Endothelial cell of umbilical vein (primary cell): ENCODE data around the gene PRDM16. TPM values are rescaled to one million over a fixed set of nuclear protein-coding genes. Genes with fewer than 3 reads are reported as not detected.

Source experiments
- BruUV-seq: library from RNA; stranded (reverse); fragments of 400-500 nt; replicated peaks from 2 replicates; lab custom pipeline; 2021; lab: Mats Ljungman, UMichigan
- CTCF ChIA-PET: fragments of 300-600, 350-600 bp; sonication (Branson Sonifier 250); formaldehyde crosslinking; loops from one replicate; lab custom pipeline; 2021; ENCODE audit warnings: antibody characterized with exemption, inconsistent platforms; lab: Charles Lee
- POLR2A ChIA-PET: fragments of 300-600, 350-600 bp; sonication (Branson Sonifier 250); formaldehyde crosslinking; loops from one replicate; lab custom pipeline; 2021; ENCODE audit warnings: antibody characterized with exemption, inconsistent platforms; lab: Charles Lee
- DNase-seq: peaks from one replicate; pipeline ENCODE4 v3.0.0-alpha.2; 2011; ENCODE audit warnings: low read depth, low spot score
- FAIRE-seq: peaks from 2 replicates; lab custom pipeline; 2011; peaks lifted over from hg19 to GRCh38; lab: Jason Lieb, UNC
- H2AFZ ChIP-seq: 2 replicates; pipeline ENCODE4 v1.6.0; 2012; ENCODE audit warnings: low read depth, low read length, control low read depth, inconsistent platforms
- H3K27ac ChIP-seq: 2 replicates; pipeline ENCODE4 v1.5.1; 2011; ENCODE audit warnings: low read depth, mild to moderate bottlenecking, control low read depth, low read length, moderate library complexity; ENCODE audit not compliant: insufficient read depth
- H3K27me3 ChIP-seq, 2 experiments: 2 replicates each; pipeline versions ENCODE4 v1.6.0 to v1.6.1; 2011; ENCODE audit warnings: low read length in 2 of 2, mixed read lengths in 1 of 2; ENCODE audit not compliant: control insufficient read depth in 2 of 2, insufficient read depth in 2 of 2
- H3K36me3 ChIP-seq, 2 experiments: 2 replicates in 1 of 2; 3 replicates in 1 of 2; pipeline ENCODE4 v1.5.1; 2011; ENCODE audit warnings: low read length in 2 of 2, mild to moderate bottlenecking in 1 of 2, moderate library complexity in 1 of 2; ENCODE audit not compliant: control insufficient read depth in 2 of 2, insufficient read depth in 2 of 2; ENCODE audit errors: extremely low read depth in 1 of 2
- H3K4me1 ChIP-seq: 3 replicates; pipeline ENCODE4 v1.5.1; 2011; ENCODE audit warnings: mild to moderate bottlenecking, low read length; ENCODE audit not compliant: control insufficient read depth, insufficient read depth; ENCODE audit errors: extremely low read depth
- H3K4me2 ChIP-seq: 2 replicates; pipeline ENCODE4 v1.6.1; 2011; ENCODE audit warnings: low read length, control low read depth, mixed read lengths; ENCODE audit not compliant: insufficient read depth
- H3K4me3 ChIP-seq, 3 experiments: fragments of 200-600 bp in 1 of 3; sonication (generic), shearing (Covaris generic) in 1 of 3; replicated peaks in 1 of 3; 2 replicates each; pipeline ENCODE4 v1.5.1; 2011 to 2016; ENCODE audit warnings: control low read depth in 3 of 3, low read length in 3 of 3, mild to moderate bottlenecking in 2 of 3, inconsistent platforms in 1 of 3, low read depth in 1 of 3, moderate library complexity in 1 of 3; ENCODE audit not compliant: insufficient read depth in 1 of 3
- H3K79me2 ChIP-seq: 2 replicates; pipeline ENCODE4 v1.6.0; 2012; ENCODE audit warnings: low read length, inconsistent platforms; ENCODE audit not compliant: control insufficient read depth, insufficient read depth
- H3K9ac ChIP-seq: replicated peaks from 2 replicates; pipeline ENCODE3; 2011; ENCODE audit warnings: low read length, control low read depth; ENCODE audit not compliant: insufficient read depth; ENCODE audit errors: extremely low read depth
- H3K9me1 ChIP-seq: replicated peaks from 3 replicates; pipeline ENCODE4 v1.6.0; 2011; ENCODE audit warnings: mild to moderate bottlenecking, low read length; ENCODE audit not compliant: control insufficient read depth, insufficient read depth; ENCODE audit errors: extremely low read depth
- H3K9me3 ChIP-seq: replicated peaks from 2 replicates; pipeline ENCODE4 v1.5.1; 2012; ENCODE audit warnings: low read length, inconsistent platforms; ENCODE audit not compliant: control insufficient read depth, insufficient read depth
- H4K20me1 ChIP-seq: replicated peaks from 2 replicates; pipeline ENCODE3; 2011; ENCODE audit warnings: mild to moderate bottlenecking, low read length; ENCODE audit not compliant: control insufficient read depth, insufficient read depth; ENCODE audit errors: extremely low read depth
- CTCF ChIP-seq, 2 donors: IDR thresholded peaks; 1 replicate in 1 of 2; 2 replicates in 1 of 2; pipeline ENCODE4 v1.5.1; 2011; ENCODE audit warnings: low read length in 2 of 2, mild to moderate bottlenecking in 2 of 2, moderate library complexity in 2 of 2, control low read depth in 1 of 2, inconsistent platforms in 1 of 2, low read depth in 1 of 2; ENCODE audit not compliant: insufficient read depth in 1 of 2; ENCODE audit errors: extremely low read depth in 1 of 2
- FOS ChIP-seq: IDR thresholded peaks from 2 replicates; pipeline ENCODE4 v1.6.1; 2011; ENCODE audit warnings: mild to moderate bottlenecking, low read length, moderate library complexity, borderline replicate concordance; ENCODE audit not compliant: insufficient read depth
- GATA2 ChIP-seq: IDR thresholded peaks from 2 replicates; pipeline ENCODE4 v1.7.0; 2011; ENCODE audit warnings: low read depth, mild to moderate bottlenecking, moderate library complexity, mixed read lengths, low read length; ENCODE audit not compliant: insufficient read length, insufficient read depth
- JUN ChIP-seq: IDR thresholded peaks from 2 replicates; pipeline ENCODE4 v1.6.1; 2011; ENCODE audit warnings: borderline replicate concordance, low read depth; ENCODE audit not compliant: insufficient read length, insufficient read depth
- MAX ChIP-seq: IDR thresholded peaks from 2 replicates; pipeline ENCODE4 v1.6.1; 2011; ENCODE audit not compliant: insufficient read depth, insufficient read length
- POLR2A ChIP-seq: IDR thresholded peaks from 2 replicates; pipeline ENCODE4 v1.6.1; 2012; ENCODE audit warnings: low read depth, mild to moderate bottlenecking, control low read depth, low read length
- dilution Hi-C: fragments of 300-500 bp; cut with MboI; formaldehyde crosslinking; loops from one replicate; pipeline ENCODE4 v1.15.0; 2019; ENCODE audit warnings: low sequenced_read_pairs; ENCODE audit not compliant: extremely low pct_ligation_motif_present
- intact Hi-C: fragments of 100-400 bp; cut with micrococcal nuclease; formaldehyde crosslinking; loops from one replicate; pipeline ENCODE4 v1.10.0; 2022
- polyA plus RNA-seq, 4 experiments: library from polyadenylated mRNA; depleted of rRNA in 3 of 4; stranded (reverse) in 3 of 4; unstranded in 1 of 4; fragments of >200 nt; gene quantifications; 2 replicates each; pipeline versions ENCODE4 v1.2.1 to v1.2.3, GENCODE V29; 2011 to 2012; ENCODE audit warnings: missing spikeins in 1 of 4
- total RNA-seq: library from RNA; stranded (reverse); gene quantifications from 2 replicates; pipeline ENCODE4 v1.2.3, GENCODE V29; 2021

PRDM16 gene
- total and polyA plus RNA-seq, 2 donors (not counting 3 experiments of a cell fraction or from before 2014, with no cell fraction given) = not detected

GRCh38 chr1:3403388-3404231, 334.6 kb downstream of the PRDM16 start:
- Histone ChIP-seq H3K27ac (no peak overlapping the region), H3K4me3 (no peak overlapping the region), H3K27me3 (peaks cover 0 to 2% of the 10 kb centered on the region in 2 experiments), H2AFZ (no peak overlapping the region), H3K4me2 (no peak overlapping the region), H3K9me3 (no peaks in the 10 kb centered on the region), H3K4me1 (no peaks in the 10 kb centered on the region), H3K36me3 (no peaks in the 10 kb centered on the region), H3K9ac (no peak overlapping the region), H3K9me1 (no peaks in the 10 kb centered on the region), H3K79me2 (no peaks in the 10 kb centered on the region), H4K20me1 (no peaks in the 10 kb centered on the region)
- POLR2A ChIA-PET = no interaction called here
- dilution Hi-C loops (no loop called here), intact Hi-C loops (no loop called here)
- TF ChIP-seq GATA2 (no peak), FOS (no peak), JUN (no peak), MAX (no peak), POLR2A (no peak), CTCF (IDR thresholded peaks at IDR 0.05; ENCODE audit: extremely low read depth in 1 of 2, insufficient read depth in 1 of 2, low read depth in 1 of 2, low read length in 2 of 2) (peak in 1 of 2 donors; percentile 14)
- CTCF ChIA-PET = interaction anchor here (0.8 kb wide), 1 partner anchor 13 kb away, joined by 4 read pairs; no protein-coding TSS in a partner anchor
- no TSS peak for BruUV-seq
- DNase-seq (no peak), FAIRE-seq (no peak)
